Measurements from ENCODE around the gene PRKAG2.

The PRKAG2 gene

DNA sequence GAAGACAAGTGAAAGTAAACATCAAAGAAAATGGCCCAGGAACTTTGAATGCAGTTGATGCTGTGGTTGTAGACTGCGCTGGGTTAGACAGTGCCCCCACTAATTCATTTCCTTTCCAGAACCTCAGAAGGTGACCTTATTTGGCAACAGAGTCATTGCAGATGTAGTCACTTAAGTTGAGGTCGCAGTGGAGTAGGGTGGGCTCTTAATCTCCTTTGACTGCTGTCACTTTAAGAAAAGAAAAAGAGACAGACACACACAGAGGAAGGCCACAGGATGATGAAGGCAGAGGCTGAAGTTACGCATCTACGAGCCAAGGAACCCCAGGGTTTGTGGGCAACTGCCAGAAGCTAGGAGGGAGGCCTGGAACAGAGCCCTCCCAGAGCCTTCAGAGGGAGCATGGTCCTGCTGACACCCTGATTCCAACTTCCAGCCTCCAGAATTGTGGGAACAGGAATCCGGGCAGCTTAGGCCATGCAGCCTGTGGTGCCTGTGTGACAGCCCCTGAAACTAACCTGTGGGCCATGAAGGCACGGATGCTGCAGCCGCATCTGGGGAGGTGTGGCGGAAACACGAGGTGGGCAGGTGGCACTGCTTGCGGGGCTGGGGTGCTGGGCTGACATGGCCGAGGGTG lies 107.6 kb downstream of the PRKAG2 start:
- peak overlapping the region; percentile 24; the same call in 1 of the 2 replicates for H2AFZ ChIP-seq (ENCODE audit: low read length)
- peaks cover 30% of the 10 kb centered on the region for H3K4me1 ChIP-seq (ENCODE audit: insufficient read depth, low read length, poor library complexity, severe bottlenecking)
- H3F3A ChIP-seq (ENCODE audit: low read depth): peaks cover 4% of the 10 kb centered on the region
- no peaks in the 10 kb centered on the region for H3K36me3 ChIP-seq (ENCODE audit: insufficient read depth, low read length)
- no peaks in the 10 kb centered on the region for H3K9me2 ChIP-seq (replicated peaks; ENCODE audit: low read depth, low read length)
- H4K20me1 ChIP-seq (ENCODE audit: insufficient read depth, low read length, poor library complexity, severe bottlenecking): no peaks in the 10 kb centered on the region
- no peaks in the 10 kb centered on the region for H3K9me3 ChIP-seq (ENCODE audit: insufficient read depth, low read depth, low read length)
- H3K9ac ChIP-seq (ENCODE audit: low read depth, low read length, poor library complexity, severe bottlenecking): peak overlapping the region; percentile 77
- H3K27me3 ChIP-seq (ENCODE audit: insufficient read depth, low read length, poor library complexity, severe bottlenecking): no peaks in the 10 kb centered on the region
- H3K4me2 ChIP-seq (ENCODE audit: low read depth, low read length, poor library complexity, severe bottlenecking): peak overlapping the region; percentile 74
- H3K79me2 ChIP-seq (ENCODE audit: insufficient read depth, low read length): no peaks in the 10 kb centered on the region
- TF ChIP-seq EZH2phosphoT487 (IDR thresholded peaks at IDR 0.05; ENCODE audit: borderline replicate concordance): no peak
- TF ChIP-seq, protein P1, sequence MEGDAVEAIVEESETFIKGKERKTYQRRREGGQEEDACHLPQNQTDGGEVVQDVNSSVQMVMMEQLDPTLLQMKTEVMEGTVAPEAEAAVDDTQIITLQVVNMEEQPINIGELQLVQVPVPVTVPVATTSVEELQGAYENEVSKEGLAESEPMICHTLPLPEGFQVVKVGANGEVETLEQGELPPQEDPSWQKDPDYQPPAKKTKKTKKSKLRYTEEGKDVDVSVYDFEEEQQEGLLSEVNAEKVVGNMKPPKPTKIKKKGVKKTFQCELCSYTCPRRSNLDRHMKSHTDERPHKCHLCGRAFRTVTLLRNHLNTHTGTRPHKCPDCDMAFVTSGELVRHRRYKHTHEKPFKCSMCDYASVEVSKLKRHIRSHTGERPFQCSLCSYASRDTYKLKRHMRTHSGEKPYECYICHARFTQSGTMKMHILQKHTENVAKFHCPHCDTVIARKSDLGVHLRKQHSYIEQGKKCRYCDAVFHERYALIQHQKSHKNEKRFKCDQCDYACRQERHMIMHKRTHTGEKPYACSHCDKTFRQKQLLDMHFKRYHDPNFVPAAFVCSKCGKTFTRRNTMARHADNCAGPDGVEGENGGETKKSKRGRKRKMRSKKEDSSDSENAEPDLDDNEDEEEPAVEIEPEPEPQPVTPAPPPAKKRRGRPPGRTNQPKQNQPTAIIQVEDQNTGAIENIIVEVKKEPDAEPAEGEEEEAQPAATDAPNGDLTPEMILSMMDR (conservative IDR thresholded peaks at IDR 0.05; ENCODE audit: low read length): no peak
- peak overlapping the region; percentile 71 for H3K4me3 ChIP-seq (ENCODE audit: low read length, poor library complexity, severe bottlenecking)

DNA sequence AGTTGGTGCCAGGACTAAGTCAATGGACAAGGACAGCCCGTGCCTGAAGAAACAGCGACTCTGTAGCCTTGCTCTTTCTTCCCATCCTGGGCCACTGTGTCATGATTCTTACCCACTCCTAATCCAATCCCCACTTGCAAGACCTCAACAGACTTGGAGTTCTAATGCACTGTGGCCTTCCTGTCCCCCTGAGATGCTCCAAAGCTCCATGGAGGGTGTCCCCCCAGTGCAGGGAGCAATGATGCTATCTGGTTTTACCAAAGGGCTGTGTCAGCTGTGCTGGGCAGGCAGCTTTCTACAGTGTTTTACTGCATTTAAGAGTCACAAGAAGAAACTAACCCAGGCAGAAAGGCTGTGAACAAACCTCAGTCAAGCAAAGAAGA lies 108.1 kb downstream of the PRKAG2 start:
- no peak for TF ChIP-seq EZH2phosphoT487 (IDR thresholded peaks at IDR 0.05; ENCODE audit: borderline replicate concordance)
- TF ChIP-seq, protein P1 (conservative IDR thresholded peaks at IDR 0.05; ENCODE audit: low read length): no peak
- Histone ChIP-seq H3K9me3 (ENCODE audit: insufficient read depth, low read depth, low read length) (no peaks in the 10 kb centered on the region), H3K4me1 (ENCODE audit: insufficient read depth, low read length, poor library complexity, severe bottlenecking) (peaks cover 30% of the 10 kb centered on the region), H3K4me2 (ENCODE audit: low read depth, low read length, poor library complexity, severe bottlenecking) (peak overlapping the region; percentile 74), H3K9me2 (replicated peaks; ENCODE audit: low read depth, low read length) (no peaks in the 10 kb centered on the region), H2AFZ (ENCODE audit: low read length) (peak overlapping the region; percentile 24; the same call in 1 of the 2 replicates), H3K36me3 (ENCODE audit: insufficient read depth, low read length) (no peaks in the 10 kb centered on the region), H4K20me1 (ENCODE audit: insufficient read depth, low read length, poor library complexity, severe bottlenecking) (no peaks in the 10 kb centered on the region), H3K27me3 (ENCODE audit: insufficient read depth, low read length, poor library complexity, severe bottlenecking) (no peaks in the 10 kb centered on the region), H3K4me3 (ENCODE audit: low read length, poor library complexity, severe bottlenecking) (peak overlapping the region; percentile 71), H3K9ac (ENCODE audit: low read depth, low read length, poor library complexity, severe bottlenecking) (peak overlapping the region; percentile 77), H3F3A (ENCODE audit: low read depth) (peaks cover 4% of the 10 kb centered on the region), H3K79me2 (ENCODE audit: insufficient read depth, low read length) (no peaks in the 10 kb centered on the region)

DNA sequence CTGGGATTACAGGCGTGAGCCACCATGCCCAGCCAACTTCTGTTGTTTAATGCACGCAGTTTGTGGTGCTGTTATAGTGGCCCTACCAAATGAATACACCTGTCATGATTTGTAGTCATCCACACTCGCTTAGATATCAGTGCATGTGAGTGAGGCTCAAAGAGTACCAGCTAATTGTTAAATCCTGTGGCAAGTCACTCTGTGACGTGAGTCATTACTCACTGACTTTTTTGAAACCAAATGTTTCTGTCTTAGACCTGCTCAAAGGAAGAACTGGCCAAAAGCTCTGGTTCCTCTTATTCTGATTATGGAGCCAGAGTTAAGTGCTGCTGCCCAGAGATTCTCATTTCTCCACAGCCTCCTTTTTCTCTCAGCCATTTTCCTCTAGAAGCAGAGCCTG lies 109.4 kb downstream of the PRKAG2 start:
- Histone ChIP-seq H3F3A (ENCODE audit: low read depth) (peaks cover 4% of the 10 kb centered on the region), H3K36me3 (ENCODE audit: insufficient read depth, low read length) (no peaks in the 10 kb centered on the region), H4K20me1 (ENCODE audit: insufficient read depth, low read length, poor library complexity, severe bottlenecking) (no peaks in the 10 kb centered on the region), H3K4me1 (ENCODE audit: insufficient read depth, low read length, poor library complexity, severe bottlenecking) (peaks cover 30% of the 10 kb centered on the region), H3K4me2 (ENCODE audit: low read depth, low read length, poor library complexity, severe bottlenecking) (peak overlapping the region; percentile 74), H3K9me2 (replicated peaks; ENCODE audit: low read depth, low read length) (no peaks in the 10 kb centered on the region), H3K4me3 (ENCODE audit: low read length, poor library complexity, severe bottlenecking) (no peak overlapping the region), H3K9me3 (ENCODE audit: insufficient read depth, low read depth, low read length) (no peaks in the 10 kb centered on the region), H2AFZ (ENCODE audit: low read length) (no peak overlapping the region), H3K9ac (ENCODE audit: low read depth, low read length, poor library complexity, severe bottlenecking) (no peak overlapping the region), H3K27me3 (ENCODE audit: insufficient read depth, low read length, poor library complexity, severe bottlenecking) (no peaks in the 10 kb centered on the region), H3K79me2 (ENCODE audit: insufficient read depth, low read length) (no peaks in the 10 kb centered on the region)
- TF ChIP-seq EZH2phosphoT487 (IDR thresholded peaks at IDR 0.05; ENCODE audit: borderline replicate concordance): no peak
- TF ChIP-seq, protein P1 (conservative IDR thresholded peaks at IDR 0.05; ENCODE audit: low read length): no peak
